Measurements from ENCODE around the gene ESPL1.

ESPL1 gene

GRCh38 chr12:53276511-53276910 is 8.4 kb downstream of the ESPL1 start:
- Mint-ChIP-seq H3K4me1 (no peaks in the 10 kb centered on the region), H3K27me3 (ENCODE audit: low read depth) (no peaks in the 10 kb centered on the region), H3K4me3 (no peak overlapping the region), H3K36me3 (ENCODE audit: low read depth) (peaks cover 36% of the 10 kb centered on the region), H3K27ac (no peak overlapping the region), H3K9me3 (no peaks in the 10 kb centered on the region)
- TF ChIP-seq CTCF (IDR thresholded peaks at IDR 0.05; ENCODE audit: unreplicated experiment in 3 of 3), result no peak

DNA sequence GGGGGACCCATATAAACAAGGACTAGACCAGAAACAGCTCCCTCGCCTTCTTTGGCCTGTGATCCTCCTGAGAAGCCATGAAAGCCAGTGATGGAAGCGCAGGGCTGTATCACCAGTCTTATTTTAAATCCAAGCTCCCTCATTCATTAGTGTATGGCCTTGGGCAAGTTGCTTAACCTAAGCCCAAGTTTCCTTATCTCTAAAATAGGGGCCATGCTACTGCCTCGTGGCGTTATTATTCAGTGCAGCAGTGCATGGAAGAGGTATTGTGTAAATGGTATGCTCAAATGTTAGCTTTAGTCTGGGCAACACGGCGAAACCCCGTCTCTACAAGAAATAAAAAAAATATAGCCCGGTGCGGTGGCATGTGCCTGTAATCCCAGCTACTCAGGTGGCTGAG is 9.9 kb downstream of the ESPL1 start:
- H3K36me3 Mint-ChIP-seq (ENCODE audit: low read depth), result peaks cover 42% of the 10 kb centered on the region
- H3K4me1 Mint-ChIP-seq, result no peaks in the 10 kb centered on the region
- H3K9me3 Mint-ChIP-seq, result no peaks in the 10 kb centered on the region
- no peaks in the 10 kb centered on the region for H3K27me3 Mint-ChIP-seq (ENCODE audit: low read depth)
- TF ChIP-seq CTCF (IDR thresholded peaks at IDR 0.05; ENCODE audit: unreplicated experiment in 3 of 3), result no peak
- H3K27ac Mint-ChIP-seq, result peak overlapping the region in 1 of 3 experiments; percentile 23
- H3K4me3 Mint-ChIP-seq, result no peak overlapping the region

GRCh38 chr12:53279283-53279869 is 11.3 kb downstream of the ESPL1 start:
- TF ChIP-seq CTCF (IDR thresholded peaks at IDR 0.05; ENCODE audit: unreplicated experiment in 3 of 3), result no peak
- H3K9me3 Mint-ChIP-seq, result no peaks in the 10 kb centered on the region
- peaks cover 44% of the 10 kb centered on the region for H3K36me3 Mint-ChIP-seq (ENCODE audit: low read depth)
- no peaks in the 10 kb centered on the region for H3K27me3 Mint-ChIP-seq (ENCODE audit: low read depth)
- no peak overlapping the region for H3K4me3 Mint-ChIP-seq
- no peaks in the 10 kb centered on the region for H3K4me1 Mint-ChIP-seq
- no peak overlapping the region for H3K27ac Mint-ChIP-seq

DNA sequence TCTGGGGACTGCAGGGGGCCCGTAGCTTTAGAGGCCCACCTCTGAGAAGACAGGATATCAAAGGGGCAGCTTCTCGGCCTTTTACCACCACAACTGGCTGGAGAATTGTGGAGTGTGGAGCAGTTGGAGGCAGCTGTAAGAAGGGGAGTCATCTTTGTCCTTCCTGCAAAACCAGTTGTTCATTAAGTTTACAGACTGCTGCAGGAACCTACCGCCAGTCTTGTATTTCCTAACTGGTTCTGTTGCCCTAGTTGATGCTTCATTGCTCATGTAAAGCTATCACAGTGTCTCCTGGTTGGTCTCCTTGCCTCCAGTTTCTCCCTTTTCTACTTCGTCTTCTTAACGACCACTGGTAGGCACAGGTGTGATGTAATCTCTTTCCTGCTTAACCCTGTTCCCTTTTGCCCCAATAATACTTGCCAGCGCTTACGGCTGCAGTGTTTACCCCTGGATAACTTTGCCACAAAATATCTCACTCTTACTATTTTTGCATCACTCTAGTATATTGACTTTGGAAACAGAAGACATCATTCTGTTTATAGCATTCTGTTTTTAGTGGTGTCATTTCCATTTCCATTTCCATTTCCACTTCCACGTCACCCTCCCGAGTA is 11.9 kb downstream of the ESPL1 start:
- Mint-ChIP-seq H3K4me1 (no peaks in the 10 kb centered on the region), H3K9me3 (no peaks in the 10 kb centered on the region), H3K36me3 (ENCODE audit: low read depth) (peaks cover 38% of the 10 kb centered on the region), H3K27ac (no peak overlapping the region), H3K27me3 (ENCODE audit: low read depth) (no peaks in the 10 kb centered on the region), H3K4me3 (no peak overlapping the region)
- TF ChIP-seq CTCF (IDR thresholded peaks at IDR 0.05; ENCODE audit: unreplicated experiment in 3 of 3), result no peak

- Mint-ChIP-seq H3K27ac (no peak overlapping the region), H3K27me3 (ENCODE audit: low read depth) (no peaks in the 10 kb centered on the region), H3K4me3 (no peak overlapping the region), H3K36me3 (ENCODE audit: low read depth) (peaks cover 35% of the 10 kb centered on the region), H3K4me1 (no peaks in the 10 kb centered on the region), H3K9me3 (no peaks in the 10 kb centered on the region)
- TF ChIP-seq CTCF (IDR thresholded peaks at IDR 0.05; ENCODE audit: unreplicated experiment in 3 of 3), result no peak
Measured at GRCh38 chr12:53286448-53286847, 18.3 kb downstream of the ESPL1 start.

DNA sequence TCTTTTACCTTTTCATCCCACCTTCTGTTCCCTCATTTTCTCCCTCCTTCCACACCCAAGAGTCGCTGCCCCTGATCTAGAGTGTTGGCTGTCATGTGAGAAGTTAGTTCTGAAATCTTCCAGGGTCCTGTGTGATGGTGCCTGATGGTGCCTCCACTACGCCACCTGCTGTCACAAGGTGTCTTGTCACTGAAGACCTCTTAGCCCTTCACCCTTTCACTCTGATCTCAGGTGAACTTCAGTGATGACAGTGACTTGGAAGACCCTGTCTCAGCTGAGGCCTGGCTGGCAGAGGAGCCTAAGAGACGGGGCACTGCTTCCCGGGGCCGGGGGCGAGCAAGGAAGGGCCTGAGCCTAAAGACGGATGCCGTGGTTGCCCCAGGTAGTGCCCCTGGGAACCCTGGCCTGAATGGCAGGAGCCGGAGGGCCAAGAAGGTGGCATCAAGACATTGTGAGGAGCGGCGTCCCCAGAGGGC is 19.7 kb downstream of the ESPL1 start:
- H3K4me1 Mint-ChIP-seq, result no peaks in the 10 kb centered on the region
- H3K36me3 Mint-ChIP-seq (ENCODE audit: low read depth), result peaks cover 31% of the 10 kb centered on the region
- no peak overlapping the region for H3K4me3 Mint-ChIP-seq
- TF ChIP-seq CTCF (IDR thresholded peaks at IDR 0.05; ENCODE audit: unreplicated experiment in 3 of 3), result peak; percentile 59 to 68 (median 66)
- peak overlapping the region in 2 of 3 experiments; percentile 1 to 21 for H3K27ac Mint-ChIP-seq
- H3K27me3 Mint-ChIP-seq (ENCODE audit: low read depth), result no peaks in the 10 kb centered on the region
- no peaks in the 10 kb centered on the region for H3K9me3 Mint-ChIP-seq
